Thoracic aorta (tissue), 2 donors: Measurements from ENCODE around the gene C1QC. TPM values are rescaled to one million over a fixed set of nuclear protein-coding genes. Genes with fewer than 3 reads are reported as not detected.

Experiments used
- ATAC-seq: fragments of 150-250 bp; one replicate; pipeline ENCODE4 v1.8.0; 2017; ENCODE audit warnings: low read depth; ENCODE audit not compliant: insufficient number of reproducible peaks, low FRiP score
- DNase-seq: peaks from one replicate; pipeline ENCODE4 v3.0.0-alpha.2; 2020; ENCODE audit warnings: low spot score
- H3K27ac ChIP-seq, 2 donors: fragments of 200-600 bp; sonication (generic); 1 replicate in 1 of 2; 2 replicates in 1 of 2; pipeline ENCODE4 v1.5.1; 2016; ENCODE audit warnings: mild to moderate bottlenecking in 2 of 2, moderate library complexity in 2 of 2
- H3K27me3 ChIP-seq: fragments of 200-600 bp; sonication (generic); replicated peaks from 2 replicates; pipeline ENCODE4 v1.6.0; 2016; ENCODE audit warnings: mild to moderate bottlenecking; ENCODE audit not compliant: insufficient read depth
- H3K36me3 ChIP-seq: fragments of 200-600 bp; sonication (generic); one replicate; pipeline ENCODE4 v1.5.1; 2016
- H3K4me1 ChIP-seq, 2 donors: fragments of 200-600 bp; sonication (generic); 1 replicate in 1 of 2; 2 replicates in 1 of 2; pipeline versions ENCODE4 v1.5.1 to v1.6.0; 2016; ENCODE audit warnings: low read depth in 2 of 2, mild to moderate bottlenecking in 1 of 2; ENCODE audit not compliant: control insufficient read depth in 1 of 2
- H3K4me3 ChIP-seq: fragments of 200-600 bp; sonication (generic); 2 replicates; pipeline ENCODE4 v1.5.1; 2016; ENCODE audit warnings: mild to moderate bottlenecking
- H3K9me3 ChIP-seq: fragments of 200-600 bp; sonication (generic); 2 replicates; pipeline ENCODE4 v1.5.1; 2016
- CTCF ChIP-seq: fragments of 200-600 bp; sonication (generic); IDR thresholded peaks from one replicate; pipeline ENCODE4 v1.5.1; 2019; ENCODE audit warnings: antibody characterized with exemption
- total RNA-seq, 2 donors: library from RNA; depleted of rRNA; stranded (reverse); fragments of >200 nt; gene quantifications; one replicate each; pipeline versions ENCODE4 v1.1.0 to v1.2.3, GENCODE V29; 2016

C1QC gene
- total RNA-seq, 2 donors from 2014 or later = 241 to 542 TPM

- H3K27me3 ChIP-seq = no peaks in the 10 kb centered on the region
- no peak overlapping the region for H3K27ac ChIP-seq
- no peaks in the 10 kb centered on the region for H3K9me3 ChIP-seq
- H3K4me1 ChIP-seq = no peaks in the 10 kb centered on the region
- no peak for TF ChIP-seq CTCF
- DNase-seq = no peak
- no peaks in the 10 kb centered on the region for H3K36me3 ChIP-seq
- no peak for ATAC-seq
- no peak overlapping the region for H3K4me3 ChIP-seq
Observed at GRCh38 chr1:22606161-22606560, 37.3 kb upstream of the C1QC start.

- no peaks in the 10 kb centered on the region for H3K36me3 ChIP-seq
- no peak for TF ChIP-seq CTCF
- ATAC-seq = no peak
- no peaks in the 10 kb centered on the region for H3K9me3 ChIP-seq
- no peaks in the 10 kb centered on the region for H3K27me3 ChIP-seq
- no peak for DNase-seq
- H3K4me3 ChIP-seq = no peak overlapping the region
- no peak overlapping the region for H3K27ac ChIP-seq
- no peaks in the 10 kb centered on the region for H3K4me1 ChIP-seq
Observed at GRCh38 chr1:22607154-22607553, 36.3 kb upstream of the C1QC start.

GRCh38 chr1:22608361-22608760 lies 35.1 kb upstream of the C1QC start:
- no peaks in the 10 kb centered on the region for H3K36me3 ChIP-seq
- no peak overlapping the region for H3K4me3 ChIP-seq
- H3K4me1 ChIP-seq = no peaks in the 10 kb centered on the region
- no peak for TF ChIP-seq CTCF
- H3K9me3 ChIP-seq = no peaks in the 10 kb centered on the region
- H3K27ac ChIP-seq = no peak overlapping the region
- H3K27me3 ChIP-seq = no peaks in the 10 kb centered on the region
- DNase-seq (no peak), ATAC-seq (no peak)

GRCh38 chr1:22609291-22609690 lies 34.1 kb upstream of the C1QC start:
- Histone ChIP-seq H3K4me1 (no peaks in the 10 kb centered on the region), H3K36me3 (no peaks in the 10 kb centered on the region), H3K4me3 (no peak overlapping the region), H3K27ac (no peak overlapping the region), H3K27me3 (no peaks in the 10 kb centered on the region), H3K9me3 (no peaks in the 10 kb centered on the region)
- no peak for DNase-seq
- no peak for TF ChIP-seq CTCF
- ATAC-seq = no peak

- no peak for ATAC-seq
- no peak for DNase-seq
- Histone ChIP-seq H3K27ac (no peak overlapping the region), H3K36me3 (no peaks in the 10 kb centered on the region), H3K27me3 (no peaks in the 10 kb centered on the region), H3K4me3 (no peak overlapping the region), H3K4me1 (no peaks in the 10 kb centered on the region), H3K9me3 (no peaks in the 10 kb centered on the region)
- TF ChIP-seq CTCF = no peak
Observed at GRCh38 chr1:22611530-22611947, 31.9 kb upstream of the C1QC start.
